DMS53 treated with DMSO at 0.1 percent for 48 hours (cell line): ENCODE results near the gene DVL1.
"Not testable (repeated sequence)": the region's sequence is repeated elsewhere in the genome, so short reads cannot be mapped to it uniquely, and the experiment has no call there.

Source experiments
- DNase-seq: peaks from one replicate; lab custom pipeline; 2025; ENCODE audit not compliant: unreplicated experiment; lab: John Stamatoyannopoulos, UW

Gene DVL1

GRCh38 chr1:1328254-1328653 lies 21.0 kb downstream of the DVL1 start:
- DNase-seq, result no peak

- no peak for DNase-seq
Observed at GRCh38 chr1:1327291-1327690, 21.9 kb downstream of the DVL1 start.

GRCh38 chr1:1326075-1326605 lies 23.1 kb downstream of the DVL1 start:
- no peak for DNase-seq

- DNase-seq, result no peak
Observed at GRCh38 chr1:1325288-1326074, 23.7 kb downstream of the DVL1 start.

GRCh38 chr1:1324524-1325287 lies 24.5 kb downstream of the DVL1 start, which contains the start of the genes CPTP and INTS11:
Gene CPTP (plus strand): TSS chr1:1324802. CDS start chr1:1326911, 2,109 bp downstream.
Gene INTS11 (minus strand): TSS chr1:1324660. CDS start chr1:1324608, 52 bp downstream.
- DNase-seq, result peak; percentile 86

GRCh38 chr1:1324084-1324523 lies 25.1 kb downstream of the DVL1 start:
- no peak for DNase-seq

- DNase-seq, result no peak
Observed at GRCh38 chr1:1322952-1323351, 26.3 kb downstream of the DVL1 start.

GRCh38 chr1:1322418-1322817 lies 26.8 kb downstream of the DVL1 start:
- no peak for DNase-seq

GRCh38 chr1:1321477-1321876 lies 27.7 kb downstream of the DVL1 start:
- no peak for DNase-seq

GRCh38 chr1:1320666-1321448 lies 28.4 kb downstream of the DVL1 start:
- no peak for DNase-seq

GRCh38 chr1:1319646-1319941 lies 29.6 kb downstream of the DVL1 start:
- DNase-seq, result no peak

- no peak for DNase-seq
Observed at GRCh38 chr1:1318777-1319645, 30.2 kb downstream of the DVL1 start.

GRCh38 chr1:1318131-1318652 lies 31.0 kb downstream of the DVL1 start:
- peak; percentile 83 for DNase-seq

GRCh38 chr1:1317420-1317819 lies 31.8 kb downstream of the DVL1 start:
- no peak for DNase-seq

- DNase-seq, result not testable (repeated sequence)
Observed at GRCh38 chr1:1316199-1316598, 33.0 kb downstream of the DVL1 start.

GRCh38 chr1:1315435-1315954 lies 33.7 kb downstream of the DVL1 start:
- no peak for DNase-seq

GRCh38 chr1:1314678-1315335 lies 34.4 kb downstream of the DVL1 start:
- DNase-seq, result no peak

- no peak for DNase-seq
Observed at GRCh38 chr1:1314237-1314586, 35.0 kb downstream of the DVL1 start.

GRCh38 chr1:1313500-1314236 lies 35.5 kb downstream of the DVL1 start:
- DNase-seq, result no peak
